Adrenal gland (tissue), 12 donors: ENCODE measurements around the gene PLPP7. TPM values are rescaled to one million over a fixed set of nuclear protein-coding genes. Genes with fewer than 3 reads are reported as not detected.
"Not testable (repeated sequence)": the region's sequence is repeated elsewhere in the genome, so short reads cannot be mapped to it uniquely, and the experiment has no call there.

Experiments
- DNase-seq, 7 donors: peaks; one replicate each; pipeline ENCODE4 v3.0.0-alpha.2; 2019 to 2020
- H3K27ac ChIP-seq, 5 donors: fragments of 200-600 bp; sonication (generic) in 4 of 5; 1 replicate in 3 of 5; 2 replicates in 2 of 5; pipeline versions ENCODE4 v1.5.1 to v1.8.0; 2016 to 2020; ENCODE audit warnings: mild to moderate bottlenecking in 1 of 5
- H3K27me3 ChIP-seq: fragments of 200-600 bp; 2 replicates; pipeline ENCODE4 v1.8.0; 2021
- H3K36me3 ChIP-seq, 2 donors: fragments of 200-600 bp; replicated peaks in 1 of 2; 1 replicate in 1 of 2; 2 replicates in 1 of 2; pipeline versions ENCODE4 v1.5.1 to v1.8.0; 2018 to 2022
- H3K4me1 ChIP-seq, 2 donors: fragments of 200-600 bp; replicated peaks in 1 of 2; 1 replicate in 1 of 2; 2 replicates in 1 of 2; pipeline versions ENCODE4 v1.5.1 to v1.8.0; 2018 to 2021
- H3K4me3 ChIP-seq, 4 donors: fragments of 200-600 bp; sonication (generic) in 3 of 4; one replicate each; pipeline ENCODE4 v1.5.1; 2016 to 2018
- H3K9me3 ChIP-seq, 3 donors: fragments of 200-600 bp; sonication (generic) in 1 of 3; replicated peaks in 1 of 3; 1 replicate in 2 of 3; 2 replicates in 1 of 3; pipeline versions ENCODE4 v1.5.1 to v1.8.0; 2016 to 2021
- POLR2A ChIP-seq, 2 donors: fragments of 450-650 bp; IDR thresholded peaks; one replicate each; pipeline ENCODE4 v1.6.1; 2017; ENCODE audit warnings: antibody characterized with exemption in 2 of 2, mild to moderate bottlenecking in 2 of 2, moderate library complexity in 1 of 2
- WGBS, 4 donors: extraction: QIAGEN DNeasy Blood & Tissue Kit in 2 of 4; methylation state at CpG; one replicate each; pipeline versions ENCODE4 v1.1.5 to v1.1.7; 2013 to 2017; 5-methylcytosine and 5-hydroxymethylcytosine counted together
- intact Hi-C, 2 donors: fragments of 100-400 bp; cut with DNase I; formaldehyde crosslinking; loops; one replicate each; pipeline versions ENCODE4 v1.14.1 to v1.15.0; 2022 to 2023
- polyA plus RNA-seq, 3 donors: library from polyadenylated mRNA; stranded (reverse); fragments of 200-250 nt in 2 of 3; fragments of 350-450 nt in 1 of 3; fragmentation: Illumina TruSeq in 1 of 3; extraction: RNeasy Lipid Tissue Mini Kit (QIAGEN cat#74804) in 1 of 3; gene quantifications; one replicate each; pipeline ENCODE4 v1.2.3, GENCODE V29; 2013 to 2014
- total RNA-seq, 9 donors: library from RNA; depleted of rRNA in 4 of 9; stranded (reverse); fragments of >200 nt in 4 of 9; fragments of 120-200 nt in 1 of 9; fragmentation: NEBNext Ultra II Directional in 1 of 9; extraction: Animal tissue kit (Norgen Biotek cat#: 25700) in 1 of 9; gene quantifications; one replicate each; pipeline versions ENCODE4 v1.1.0 to v1.2.4, GENCODE V29; 2013 to 2023
- TF ChIP-seq, protein P1 (sequence below), 6 experiments: fragments of 450-650 bp in 4 of 6; fragments of 200-600 bp in 2 of 6; sonication (generic) in 1 of 6; IDR thresholded peaks; 1 replicate in 5 of 6; 2 replicates in 1 of 6; pipeline versions ENCODE4 v1.5.1 to v1.8.0; 2016 to 2021; ENCODE audit warnings: antibody characterized with exemption in 6 of 6, mild to moderate bottlenecking in 2 of 6, moderate library complexity in 1 of 6
- donor health status: healthy with polysubstance abuse.
- donor health status: Bipolar disorder and iron deficiency.
- donor health status: DM: yes; HTN: yes; CAD: no.
- donor health status: DM: no; HTN: no; CAD: no.
- donor health status: DM: no; HTN: no; CAD: no.
- donor health status: DM: yes; HTN: yes; CAD: no.

PLPP7 gene
- total and polyA plus RNA-seq, 12 donors = 4.8 to 31.4 (median 16.5) TPM

DNA sequence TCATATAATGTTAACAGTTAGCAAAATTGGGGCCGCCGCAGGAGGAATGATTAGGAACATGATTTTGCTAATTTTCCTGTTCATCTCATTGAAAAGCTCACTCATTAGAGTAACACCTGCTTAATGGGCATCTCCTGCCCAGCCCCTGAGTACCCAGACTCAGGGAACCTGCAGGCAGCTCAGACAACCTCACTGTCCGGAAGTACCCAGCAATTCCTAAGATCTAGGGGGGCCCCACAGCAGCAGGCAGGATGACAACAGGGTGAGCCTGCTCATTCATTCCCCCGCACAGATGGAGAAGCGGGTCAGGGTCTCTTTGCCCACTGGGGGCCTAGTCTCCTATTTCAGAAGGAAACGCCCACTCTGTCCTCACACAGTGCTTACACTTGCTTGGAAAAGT, 25.8 kb upstream of the PLPP7 start:
- no peak for TF ChIP-seq POLR2A (IDR thresholded peaks at IDR 0.05)
- H3K27ac ChIP-seq = no peak overlapping the region
- H3K4me3 ChIP-seq = no peak overlapping the region
- DNase-seq = no peak
- intact Hi-C loops = no loop called here
- WGBS, 4 donors = 77 to 92% (median 84%) methylated on average over 5 to 6 of the region's 6 CpGs
- peaks cover 0 to 11% of the 10 kb centered on the region in 2 donors for H3K36me3 ChIP-seq
- H3K4me1 ChIP-seq = peaks cover 0 to 6% of the 10 kb centered on the region in 2 donors
- H3K9me3 ChIP-seq = no peaks in the 10 kb centered on the region
- H3K27me3 ChIP-seq = no peaks in the 10 kb centered on the region

DNA sequence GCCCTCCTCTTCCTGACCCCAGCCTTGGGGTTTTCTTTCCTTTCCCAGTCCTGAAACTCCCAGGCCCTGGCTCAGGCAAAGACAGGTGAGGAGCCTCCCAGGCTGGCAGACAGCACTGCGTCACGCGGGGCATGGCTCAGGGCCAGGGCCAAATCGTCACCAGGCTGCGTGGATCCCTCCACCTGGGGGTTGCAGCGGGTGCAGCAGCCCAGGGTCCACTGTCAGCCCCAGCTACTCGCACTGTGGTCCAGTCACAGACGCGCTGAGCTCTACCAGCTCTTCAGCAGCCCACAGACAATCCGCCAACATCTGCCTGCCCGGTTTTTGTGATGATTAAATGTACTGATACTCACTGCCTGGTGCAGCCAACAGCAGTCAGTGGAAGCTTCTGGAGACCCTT, 25.3 kb upstream of the PLPP7 start:
- whole genome bisulfite sequencing, 4 donors = 66 to 80% (median 77%) methylated on average over 6 to 11 of the region's 11 CpGs
- DNase-seq = no peak
- Histone ChIP-seq H3K9me3 (no peaks in the 10 kb centered on the region), H3K4me3 (no peak overlapping the region), H3K36me3 (peaks cover 0 to 11% of the 10 kb centered on the region in 2 donors), H3K27me3 (no peaks in the 10 kb centered on the region), H3K4me1 (peaks cover 0 to 6% of the 10 kb centered on the region in 2 donors), H3K27ac (no peak overlapping the region)
- TF ChIP-seq POLR2A (IDR thresholded peaks at IDR 0.05) = no peak
- TF ChIP-seq, protein P1, sequence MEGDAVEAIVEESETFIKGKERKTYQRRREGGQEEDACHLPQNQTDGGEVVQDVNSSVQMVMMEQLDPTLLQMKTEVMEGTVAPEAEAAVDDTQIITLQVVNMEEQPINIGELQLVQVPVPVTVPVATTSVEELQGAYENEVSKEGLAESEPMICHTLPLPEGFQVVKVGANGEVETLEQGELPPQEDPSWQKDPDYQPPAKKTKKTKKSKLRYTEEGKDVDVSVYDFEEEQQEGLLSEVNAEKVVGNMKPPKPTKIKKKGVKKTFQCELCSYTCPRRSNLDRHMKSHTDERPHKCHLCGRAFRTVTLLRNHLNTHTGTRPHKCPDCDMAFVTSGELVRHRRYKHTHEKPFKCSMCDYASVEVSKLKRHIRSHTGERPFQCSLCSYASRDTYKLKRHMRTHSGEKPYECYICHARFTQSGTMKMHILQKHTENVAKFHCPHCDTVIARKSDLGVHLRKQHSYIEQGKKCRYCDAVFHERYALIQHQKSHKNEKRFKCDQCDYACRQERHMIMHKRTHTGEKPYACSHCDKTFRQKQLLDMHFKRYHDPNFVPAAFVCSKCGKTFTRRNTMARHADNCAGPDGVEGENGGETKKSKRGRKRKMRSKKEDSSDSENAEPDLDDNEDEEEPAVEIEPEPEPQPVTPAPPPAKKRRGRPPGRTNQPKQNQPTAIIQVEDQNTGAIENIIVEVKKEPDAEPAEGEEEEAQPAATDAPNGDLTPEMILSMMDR (IDR thresholded peaks at IDR 0.05) = no peak
- intact Hi-C loops = no loop called here

DNA sequence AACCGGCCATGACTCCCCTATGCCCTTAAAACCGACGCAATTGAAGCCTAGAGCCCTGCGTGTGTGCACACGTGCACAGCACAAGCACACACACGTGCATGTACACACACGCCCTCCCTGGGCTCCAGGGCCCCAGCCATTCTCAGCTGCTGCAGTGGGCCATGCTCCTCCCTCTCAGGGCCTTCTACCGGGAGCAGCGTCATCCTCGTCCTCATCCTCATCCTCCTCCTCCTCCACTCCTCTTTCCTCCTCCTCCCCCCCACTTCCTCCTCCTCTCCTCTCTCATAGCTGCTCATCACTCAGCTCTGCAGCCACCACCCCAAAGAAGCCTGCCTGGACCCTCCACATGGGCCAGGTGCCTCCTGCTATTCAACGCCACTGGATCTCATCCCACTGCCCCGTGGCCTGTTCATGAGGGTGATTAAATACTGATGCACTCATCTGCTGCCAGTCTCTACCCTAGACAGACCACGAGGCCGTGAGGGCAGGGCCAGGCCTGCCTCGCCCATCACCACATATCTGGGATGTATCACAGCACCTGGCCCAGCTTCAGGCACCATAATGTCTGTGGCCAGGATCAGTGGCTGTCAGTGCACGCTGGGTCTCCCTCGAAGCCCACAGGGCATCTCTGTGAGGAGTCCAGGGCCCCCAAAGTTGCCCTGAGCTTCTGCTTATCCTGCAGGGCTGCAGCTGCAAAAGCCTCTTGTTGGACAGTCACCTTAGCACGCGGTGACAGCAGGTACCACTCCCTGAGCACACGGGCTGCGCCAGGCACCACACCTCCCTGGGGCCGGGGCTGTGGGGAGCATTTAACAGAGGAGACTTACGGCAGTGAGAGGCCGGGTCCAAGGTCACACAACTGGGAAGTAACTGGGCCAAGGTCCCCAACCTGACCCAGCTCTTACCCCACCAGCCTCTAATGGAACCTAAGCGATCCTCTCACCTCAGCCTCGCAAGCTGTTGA, 23.0 kb upstream of the PLPP7 start:
- no peaks in the 10 kb centered on the region for H3K27me3 ChIP-seq
- peaks cover 0 to 11% of the 10 kb centered on the region in 2 donors for H3K4me1 ChIP-seq
- H3K27ac ChIP-seq = peak overlapping the region in 1 of 5 donors; percentile 16
- no peak overlapping the region for H3K4me3 ChIP-seq
- DNase-seq = no peak
- no peaks in the 10 kb centered on the region for H3K36me3 ChIP-seq
- intact Hi-C loops = no loop called here
- no peak for TF ChIP-seq POLR2A (IDR thresholded peaks at IDR 0.05)
- TF ChIP-seq, protein P1 (IDR thresholded peaks at IDR 0.05) = no peak
- 74 to 82% (median 75%) methylated on average over 9 to 26 of the region's 26 CpGs for WGBS, 4 donors
- no peaks in the 10 kb centered on the region for H3K9me3 ChIP-seq

DNA sequence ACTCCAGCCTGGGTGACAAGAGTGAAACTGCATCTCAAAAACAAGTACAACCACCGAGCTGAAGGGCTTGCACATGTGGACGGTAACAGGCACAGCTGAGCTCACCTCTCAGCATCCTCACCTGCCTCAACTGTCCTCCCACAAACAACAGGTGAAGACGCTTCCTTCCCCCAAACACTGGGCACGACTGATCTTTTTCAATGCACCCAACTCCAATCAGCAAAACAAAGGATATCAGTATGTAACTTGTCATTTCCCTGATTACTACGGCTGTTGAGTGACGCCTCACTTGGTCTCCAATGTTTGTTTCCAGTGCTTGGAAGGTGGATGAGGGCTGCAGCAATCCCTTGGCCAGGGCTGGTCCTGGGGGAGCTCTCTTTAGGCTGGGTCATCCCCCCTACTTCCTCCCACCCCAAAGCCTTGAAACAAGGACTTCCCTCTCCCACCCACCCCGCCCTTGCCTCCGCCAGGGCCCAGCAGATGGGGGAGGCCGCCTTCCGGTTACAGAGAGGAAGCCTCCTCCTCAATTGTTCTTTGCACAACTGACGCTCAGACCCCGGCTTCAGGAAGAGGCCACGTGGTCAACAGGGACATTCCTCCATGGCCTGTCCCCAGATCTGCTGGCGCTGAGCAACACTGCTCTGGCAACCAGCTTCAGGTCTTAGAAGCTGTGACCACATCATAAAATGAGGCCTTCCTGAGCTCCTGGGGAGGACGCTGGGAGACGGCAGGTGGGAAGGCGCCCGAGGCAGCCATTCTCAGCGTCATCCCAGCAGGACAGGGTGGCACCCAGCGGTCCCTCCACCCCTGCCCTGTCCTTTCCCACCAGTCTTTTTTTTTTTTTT, 19.1 kb upstream of the PLPP7 start:
- peak; percentile 60 to 83 (median 70) for DNase-seq
- Histone ChIP-seq H3K4me3 (no peak overlapping the region), H3K4me1 (peaks cover 0 to 12% of the 10 kb centered on the region in 2 donors), H3K9me3 (no peaks in the 10 kb centered on the region), H3K36me3 (no peaks in the 10 kb centered on the region), H3K27me3 (no peaks in the 10 kb centered on the region), H3K27ac (peak overlapping the region in 4 of 5 donors; percentile 46 to 88 (median 70))
- TF ChIP-seq POLR2A (IDR thresholded peaks at IDR 0.05) = no peak
- TF ChIP-seq, protein P1 (IDR thresholded peaks at IDR 0.05) = no peak
- intact Hi-C loops = no loop called here
- WGBS, 4 donors = 64 to 69% (median 68%) methylated on average over 13 to 20 of the region's 20 CpGs

DNA sequence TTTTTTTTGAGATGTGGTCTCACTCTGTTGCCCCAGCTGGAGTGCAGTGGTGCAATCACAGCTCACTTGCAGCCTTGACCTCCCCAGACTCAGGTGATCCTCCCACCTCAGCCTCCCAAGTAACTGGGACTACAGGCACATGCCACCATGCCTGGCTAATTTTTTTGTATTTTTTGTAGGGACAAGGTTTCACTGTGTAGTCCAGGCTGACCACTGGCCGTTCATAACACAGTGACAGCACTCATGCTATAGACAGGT, 18.6 kb upstream of the PLPP7 start:
- H3K27ac ChIP-seq = peak overlapping the region in 4 of 5 donors; percentile 46 to 88 (median 70)
- H3K9me3 ChIP-seq, DNase-seq, H3K27me3 ChIP-seq, H3K36me3 ChIP-seq, H3K4me3 ChIP-seq, intact Hi-C loops: not testable (repeated sequence)
- H3K4me1 ChIP-seq = peaks cover 0 to 12% of the 10 kb centered on the region in 2 donors
- 50 to 88% (median 81%) methylated on average over 1 of the region's 1 CpG for WGBS, 4 donors
